Measurements from ENCODE around the gene ARHGAP24.
A peak's percentile ranks its signal among the peaks of the same experiment; 100 is the strongest.
"Not testable (repeated sequence)": the region's sequence is repeated elsewhere in the genome, so short reads cannot be mapped to it uniquely, and the experiment has no call there.

The ARHGAP24 gene

GRCh38 chr4:85861064-85861765 is 386.3 kb downstream of the ARHGAP24 start:
- DNase-seq (ENCODE audit: low spot score), result no peak

GRCh38 chr4:85862896-85863295 is 387.9 kb downstream of the ARHGAP24 start:
- DNase-seq (ENCODE audit: low spot score), result no peak

GRCh38 chr4:85864259-85865205 is 389.6 kb downstream of the ARHGAP24 start:
- no peak for DNase-seq (ENCODE audit: low spot score)

GRCh38 chr4:85865256-85865655 is 390.3 kb downstream of the ARHGAP24 start:
- DNase-seq (ENCODE audit: low spot score), result no peak

- no peak for DNase-seq (ENCODE audit: low spot score)
Measured at GRCh38 chr4:85866508-85866907, 391.6 kb downstream of the ARHGAP24 start.

- DNase-seq (ENCODE audit: low spot score), result no peak
Measured at GRCh38 chr4:85867271-85867670, 392.3 kb downstream of the ARHGAP24 start.

- DNase-seq (ENCODE audit: low spot score), result no peak
Measured at GRCh38 chr4:85869181-85869580, 394.2 kb downstream of the ARHGAP24 start.

GRCh38 chr4:85870298-85871083 is 395.5 kb downstream of the ARHGAP24 start:
- DNase-seq (ENCODE audit: low spot score), result no peak

- DNase-seq (ENCODE audit: low spot score), result no peak
Measured at GRCh38 chr4:85873566-85873965, 398.6 kb downstream of the ARHGAP24 start.

GRCh38 chr4:85879518-85879917 is 404.6 kb downstream of the ARHGAP24 start:
- no peak for DNase-seq (ENCODE audit: low spot score)

GRCh38 chr4:85883180-85883579 is 408.2 kb downstream of the ARHGAP24 start:
- DNase-seq (ENCODE audit: low spot score), result no peak

- DNase-seq (ENCODE audit: low spot score), result no peak
Measured at GRCh38 chr4:85884251-85884650, 409.3 kb downstream of the ARHGAP24 start.

GRCh38 chr4:85886665-85887064 is 411.7 kb downstream of the ARHGAP24 start:
- no peak for DNase-seq (ENCODE audit: low spot score)

GRCh38 chr4:85889314-85889713 is 414.4 kb downstream of the ARHGAP24 start:
- no peak for DNase-seq (ENCODE audit: low spot score)

- no peak for DNase-seq (ENCODE audit: low spot score)
Measured at GRCh38 chr4:85895755-85896154, 420.8 kb downstream of the ARHGAP24 start.

- DNase-seq (ENCODE audit: low spot score), result no peak
Measured at GRCh38 chr4:85898231-85898630, 423.3 kb downstream of the ARHGAP24 start.

- DNase-seq (ENCODE audit: low spot score), result no peak
Measured at GRCh38 chr4:85901500-85901899, 426.6 kb downstream of the ARHGAP24 start.

- DNase-seq (ENCODE audit: low spot score), result not testable (repeated sequence)
Measured at GRCh38 chr4:85902647-85903046, 427.7 kb downstream of the ARHGAP24 start.

- no peak for DNase-seq (ENCODE audit: low spot score)
Measured at GRCh38 chr4:85905761-85906160, 430.8 kb downstream of the ARHGAP24 start.

GRCh38 chr4:85907001-85907400 is 432.1 kb downstream of the ARHGAP24 start:
- DNase-seq (ENCODE audit: low spot score), result no peak

- peak; percentile 18 for DNase-seq (ENCODE audit: low spot score)
Measured at GRCh38 chr4:85909851-85910250, 434.9 kb downstream of the ARHGAP24 start.

- no peak for DNase-seq (ENCODE audit: low spot score)
Measured at GRCh38 chr4:85910985-85911384, 436.0 kb downstream of the ARHGAP24 start.

Measured in Ammon's horn (tissue), 1 donor.